GM18907 (cell line): ENCODE data around the gene MAP4K4.
A peak's percentile ranks its signal among the peaks of the same experiment; 100 is the strongest.

ENCODE experiments used
- ATAC-seq: cut with Tn5 transposase; IDR thresholded peaks from one replicate; pipeline ENCODE4 v1.9.1; 2021; ENCODE audit warnings: mild to moderate bottlenecking, moderate library complexity; ENCODE audit not compliant: unreplicated experiment

MAP4K4 gene

GRCh38 chr2:101697124-101698013 lies at the start of gene MAP4K4:
MAP4K4 (plus strand) TSS chr2:101697707; CDS start chr2:101698081, 374 bp downstream.
- ATAC-seq, result peak; percentile 56

DNA sequence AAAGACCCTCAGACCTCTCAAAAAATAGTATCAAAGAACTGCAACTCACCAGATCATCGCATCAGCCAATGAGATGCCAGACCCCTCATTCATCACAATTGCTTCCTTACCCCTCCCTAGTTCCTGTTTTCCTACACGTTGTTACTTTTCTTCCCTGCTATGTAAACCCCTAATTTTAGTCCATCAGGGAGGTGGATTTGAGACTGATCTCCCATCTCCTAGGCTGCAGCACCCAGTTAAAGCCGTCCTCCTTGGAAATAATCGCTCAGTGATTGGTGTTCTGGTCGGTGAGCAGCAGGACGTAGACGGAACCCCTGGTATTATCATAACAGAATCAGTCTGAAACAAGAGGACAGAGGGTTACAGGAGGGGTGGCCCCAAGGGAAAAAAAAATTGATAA lies 44.0 kb upstream of the MAP4K4 start:
- ATAC-seq, result no peak

- ATAC-seq, result no peak
Measured at GRCh38 chr2:101655702-101656422, 41.6 kb upstream of the MAP4K4 start.

DNA sequence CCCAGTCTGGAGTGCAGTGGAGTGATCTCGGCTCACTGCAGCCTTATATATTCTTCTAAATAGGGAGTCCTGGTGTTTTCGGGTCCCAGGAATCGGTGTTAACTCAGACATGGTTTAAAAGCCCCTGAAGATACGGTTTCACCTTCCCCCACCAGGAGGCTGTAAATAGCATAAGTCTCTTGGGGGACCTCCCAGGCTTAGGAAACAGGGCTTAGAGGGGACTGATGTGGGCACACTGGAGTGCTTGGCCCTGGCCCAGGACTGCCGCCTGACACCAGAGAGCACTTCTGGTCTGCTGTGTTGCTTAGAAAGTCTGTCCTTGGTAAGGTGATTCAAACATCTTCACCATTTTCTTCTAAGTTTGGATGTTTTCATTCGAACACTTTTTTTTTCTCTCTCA lies 39.7 kb upstream of the MAP4K4 start:
- no peak for ATAC-seq

- ATAC-seq, result no peak
Measured at GRCh38 chr2:101658387-101658786, 39.1 kb upstream of the MAP4K4 start.

DNA sequence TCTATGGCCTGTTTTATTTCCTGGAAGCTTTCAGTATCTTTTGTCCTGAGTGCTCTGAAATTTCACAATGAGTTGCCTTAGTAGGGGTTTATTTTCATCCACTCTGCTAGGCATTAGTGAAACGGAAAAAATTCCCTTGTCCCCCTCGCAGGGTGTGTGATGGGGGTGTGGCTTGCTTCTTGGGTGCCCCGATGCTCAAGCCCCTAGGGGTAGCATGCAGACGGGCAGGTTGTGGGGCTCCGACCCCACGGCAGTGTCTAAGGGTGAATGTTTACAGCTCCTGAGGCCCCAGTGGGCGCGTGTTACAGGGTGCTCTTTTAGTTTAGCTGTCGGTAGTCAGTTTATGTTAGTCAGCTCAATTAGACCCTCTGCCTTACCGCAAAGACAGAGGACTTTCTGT lies 32.2 kb upstream of the MAP4K4 start:
- no peak for ATAC-seq

DNA sequence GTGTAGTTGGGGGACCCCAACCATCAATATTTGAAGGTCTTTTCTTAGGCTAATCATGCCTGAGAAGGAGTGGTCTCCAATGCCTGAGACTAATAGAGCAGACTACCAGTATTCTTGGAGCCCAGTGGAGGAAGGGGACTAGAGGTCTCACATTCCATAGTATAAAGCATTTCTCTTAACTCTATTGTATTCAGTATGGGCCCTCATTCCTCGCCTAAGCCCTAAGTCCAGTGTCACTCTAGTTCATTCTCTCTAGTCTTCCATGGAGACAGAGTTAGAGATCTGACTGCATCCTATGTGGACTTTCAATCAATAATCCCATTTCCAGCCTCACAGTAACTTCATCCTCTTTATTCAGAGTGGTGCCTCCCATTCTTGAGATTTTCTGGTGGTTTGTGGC lies 29.7 kb upstream of the MAP4K4 start:
- ATAC-seq, result no peak

DNA sequence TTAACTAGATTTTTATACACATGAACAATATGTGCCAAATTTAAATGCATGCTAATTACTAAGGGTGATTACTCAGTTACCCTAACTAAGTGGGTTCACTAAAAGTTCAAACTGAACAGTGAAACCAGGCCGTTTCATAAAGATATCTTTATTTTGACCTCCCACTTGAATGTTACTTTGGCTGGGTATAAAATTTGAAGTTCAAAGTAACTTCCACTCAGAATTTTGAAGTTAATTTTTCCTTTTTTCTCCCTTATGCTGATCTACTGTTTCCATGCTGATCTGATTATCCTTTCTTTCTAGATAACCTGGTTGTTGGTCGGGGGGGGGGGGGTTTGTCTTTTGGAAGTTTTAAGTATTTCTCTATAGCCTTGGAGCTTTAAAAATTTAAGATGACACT lies 25.5 kb upstream of the MAP4K4 start:
- ATAC-seq, result no peak

- no peak for ATAC-seq
Measured at GRCh38 chr2:101673920-101674319, 23.6 kb upstream of the MAP4K4 start.

- ATAC-seq, result no peak
Measured at GRCh38 chr2:101675512-101675911, 22.0 kb upstream of the MAP4K4 start.

DNA sequence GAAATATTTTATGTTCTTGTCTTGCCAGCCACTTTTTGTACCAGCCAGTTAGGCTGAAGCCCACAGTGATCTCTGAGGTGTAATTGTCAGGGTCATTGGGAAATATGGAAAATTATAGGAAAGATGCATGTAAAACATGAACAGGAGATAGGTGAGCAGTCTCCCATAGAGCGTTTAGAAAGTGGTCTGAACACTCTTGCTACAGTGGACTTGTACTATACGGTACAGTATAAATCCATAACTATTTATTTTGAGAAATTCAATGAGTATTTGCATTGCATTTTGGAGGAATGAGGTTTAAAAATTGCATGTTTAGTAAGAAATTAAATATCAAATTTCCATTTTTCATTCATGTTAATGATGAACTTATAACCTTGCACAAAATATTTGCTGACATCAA lies 20.8 kb upstream of the MAP4K4 start:
- ATAC-seq, result no peak

DNA sequence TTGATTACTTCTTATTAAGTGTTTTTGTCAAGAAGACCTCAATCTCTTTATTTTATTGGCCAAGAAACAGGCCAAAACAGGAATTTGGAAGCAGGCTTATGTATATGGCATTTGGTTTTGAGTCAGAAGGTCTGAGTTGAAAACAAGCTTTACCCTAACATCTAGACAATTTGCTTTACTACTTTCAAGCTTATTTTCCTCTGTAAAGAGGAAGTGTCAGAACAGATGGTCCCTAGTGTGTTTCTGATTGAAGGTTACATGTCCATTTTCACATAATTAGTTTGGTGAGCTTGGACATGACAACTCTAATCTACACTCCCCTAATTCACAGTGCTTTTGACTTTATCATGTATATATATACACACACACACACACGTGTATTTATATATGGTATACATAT lies 19.8 kb upstream of the MAP4K4 start:
- ATAC-seq, result no peak

DNA sequence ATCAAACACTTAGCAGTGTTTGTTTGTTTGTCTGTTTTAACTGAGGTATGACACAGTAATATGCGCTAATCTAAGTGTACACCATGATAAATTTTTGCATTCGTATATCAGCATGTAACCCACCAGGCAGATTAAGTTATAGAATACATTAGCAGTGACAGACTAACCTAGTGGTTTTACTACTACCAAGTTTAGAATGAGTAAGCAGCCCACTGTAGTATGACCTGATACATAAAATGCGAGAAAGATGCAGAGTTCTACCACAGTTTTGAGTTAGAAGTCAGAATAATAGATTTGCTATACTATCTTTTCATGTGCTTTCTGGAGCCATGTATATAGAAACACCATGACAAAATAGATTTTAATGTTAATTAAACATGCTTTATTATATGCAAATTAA lies 19.1 kb upstream of the MAP4K4 start:
- ATAC-seq, result no peak

DNA sequence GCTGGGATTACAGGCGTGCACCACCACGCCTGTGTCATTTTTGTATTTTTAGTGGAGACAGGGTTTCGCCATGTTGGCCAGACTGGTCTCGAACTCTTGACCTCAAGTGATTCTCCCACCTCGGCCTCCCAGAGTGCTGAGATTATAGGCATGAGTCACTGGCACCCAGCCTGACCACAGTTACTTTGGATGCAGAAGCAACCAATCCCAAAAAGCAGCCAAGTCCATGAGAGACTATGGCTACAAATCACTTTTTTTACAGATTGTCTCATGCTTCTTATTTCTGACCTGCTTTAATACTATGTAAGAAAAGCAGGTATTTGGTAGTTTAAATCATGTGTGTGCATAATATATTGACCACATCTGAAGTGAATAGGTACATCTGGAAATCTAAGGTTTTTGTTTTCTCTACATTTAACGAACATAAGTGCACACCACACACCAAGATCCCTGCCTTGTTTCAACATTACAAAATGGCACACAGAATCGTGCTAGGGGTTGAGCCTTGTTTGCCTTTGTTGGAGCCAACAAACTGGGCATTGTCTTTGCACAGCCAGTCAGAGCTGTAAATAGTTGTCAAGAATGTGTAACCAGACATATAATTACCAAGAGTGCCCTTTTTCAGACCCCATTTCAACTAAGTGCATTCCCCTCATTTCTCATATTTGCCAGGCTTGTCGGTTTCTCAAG lies 18.3 kb upstream of the MAP4K4 start:
- ATAC-seq, result no peak

GRCh38 chr2:101679801-101680487 lies 17.6 kb upstream of the MAP4K4 start:
- no peak for ATAC-seq

DNA sequence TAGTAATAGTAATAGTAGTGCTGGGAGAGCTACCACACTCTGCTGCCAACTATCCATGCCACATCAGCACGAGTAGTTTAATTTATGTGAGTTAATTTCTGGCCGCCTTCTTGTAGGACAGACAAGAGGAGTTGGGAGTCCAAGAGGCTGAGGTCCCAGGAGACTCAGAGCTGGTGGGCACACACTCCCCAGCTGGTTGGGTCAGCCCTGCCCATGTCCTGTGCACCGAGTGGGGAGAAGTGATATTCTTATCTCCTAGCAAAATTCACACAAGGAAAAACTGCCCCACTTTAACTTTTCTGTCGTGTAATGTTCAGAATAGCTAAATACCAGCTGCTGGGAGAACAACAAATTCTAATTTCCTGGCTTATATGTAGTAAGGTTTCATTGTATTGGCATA lies 15.2 kb upstream of the MAP4K4 start:
- ATAC-seq, result no peak

- ATAC-seq, result no peak
Measured at GRCh38 chr2:101684313-101684712, 13.2 kb upstream of the MAP4K4 start.

GRCh38 chr2:101688261-101688660 lies 9.2 kb upstream of the MAP4K4 start:
- ATAC-seq, result no peak

DNA sequence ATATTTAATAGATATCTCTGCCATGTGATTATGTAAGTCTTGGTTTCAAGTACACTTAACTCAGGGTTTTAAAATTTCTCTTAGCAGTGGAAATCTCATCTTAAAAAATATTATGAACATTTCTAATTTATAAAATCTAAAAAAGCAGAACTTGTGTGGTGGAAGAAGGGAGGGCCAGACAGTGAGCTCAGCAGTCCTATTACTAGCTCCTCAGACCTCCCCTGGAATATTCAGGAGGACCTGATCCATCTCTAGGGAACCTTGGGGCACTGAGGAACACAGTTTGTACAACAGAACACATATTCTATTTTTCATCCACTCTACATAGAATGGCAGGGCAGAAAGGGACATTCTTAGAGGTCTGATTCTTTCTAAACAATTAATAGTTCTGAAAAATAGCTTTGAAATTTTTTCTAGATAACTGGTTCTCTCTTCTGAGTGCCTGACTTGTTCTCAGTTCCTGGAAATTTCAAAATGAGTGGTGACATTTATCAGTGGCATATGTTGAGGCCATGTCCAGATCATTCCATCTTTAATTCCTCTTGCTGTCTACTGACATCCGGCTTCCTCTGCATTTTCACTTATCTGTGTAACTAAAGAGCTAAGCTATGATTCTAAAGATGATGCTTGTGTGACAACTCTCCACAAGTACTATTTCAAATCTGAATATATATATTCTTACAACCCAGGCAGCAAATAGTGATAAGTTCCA lies 8.2 kb upstream of the MAP4K4 start:
- ATAC-seq, result no peak

- no peak for ATAC-seq
Measured at GRCh38 chr2:101690547-101691152, 6.9 kb upstream of the MAP4K4 start.
